Activated CD8-positive, alpha-beta memory T cell treated with anti-CD3 and anti-CD28 coated beads, Interleukin-2, amount 50 U/mL, for 1 hour (primary cell): ENCODE data around the gene CPZ.
"Not testable (repeated sequence)": the region's sequence is repeated elsewhere in the genome, so short reads cannot be mapped to it uniquely, and the experiment has no call there.

Experiments
- DNase-seq: peaks from one replicate; pipeline ENCODE4 v3.0.0-alpha.2; 2020; ENCODE audit errors: extremely low read depth

The CPZ gene

DNA sequence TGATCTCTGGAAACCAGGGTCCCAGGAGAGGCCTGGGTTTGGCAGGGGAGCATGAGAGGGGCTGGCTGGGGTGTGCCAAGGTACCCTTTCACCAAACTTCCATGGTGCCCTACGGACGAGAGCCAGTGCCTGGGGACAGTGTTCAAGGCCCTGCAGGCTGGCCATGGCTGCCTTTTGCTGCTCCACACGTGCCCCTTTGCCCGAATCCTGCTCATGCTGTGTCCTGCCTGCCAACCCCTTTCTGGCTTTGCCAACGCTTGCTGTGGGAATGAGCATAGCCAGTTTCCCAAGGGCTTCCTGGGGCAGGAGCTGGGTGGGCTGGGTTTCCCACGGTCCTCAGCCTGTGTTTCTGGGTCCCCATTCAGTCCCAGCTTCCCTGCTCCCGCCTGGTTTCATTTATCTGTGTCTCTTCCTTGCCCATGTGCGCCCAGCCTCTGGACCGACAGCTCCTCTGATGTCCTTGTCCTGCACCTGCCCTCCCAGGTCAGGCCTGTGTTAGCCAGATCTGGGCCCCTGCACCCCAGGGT, 17.3 kb downstream of the CPZ start:
- DNase-seq, result no peak

DNA sequence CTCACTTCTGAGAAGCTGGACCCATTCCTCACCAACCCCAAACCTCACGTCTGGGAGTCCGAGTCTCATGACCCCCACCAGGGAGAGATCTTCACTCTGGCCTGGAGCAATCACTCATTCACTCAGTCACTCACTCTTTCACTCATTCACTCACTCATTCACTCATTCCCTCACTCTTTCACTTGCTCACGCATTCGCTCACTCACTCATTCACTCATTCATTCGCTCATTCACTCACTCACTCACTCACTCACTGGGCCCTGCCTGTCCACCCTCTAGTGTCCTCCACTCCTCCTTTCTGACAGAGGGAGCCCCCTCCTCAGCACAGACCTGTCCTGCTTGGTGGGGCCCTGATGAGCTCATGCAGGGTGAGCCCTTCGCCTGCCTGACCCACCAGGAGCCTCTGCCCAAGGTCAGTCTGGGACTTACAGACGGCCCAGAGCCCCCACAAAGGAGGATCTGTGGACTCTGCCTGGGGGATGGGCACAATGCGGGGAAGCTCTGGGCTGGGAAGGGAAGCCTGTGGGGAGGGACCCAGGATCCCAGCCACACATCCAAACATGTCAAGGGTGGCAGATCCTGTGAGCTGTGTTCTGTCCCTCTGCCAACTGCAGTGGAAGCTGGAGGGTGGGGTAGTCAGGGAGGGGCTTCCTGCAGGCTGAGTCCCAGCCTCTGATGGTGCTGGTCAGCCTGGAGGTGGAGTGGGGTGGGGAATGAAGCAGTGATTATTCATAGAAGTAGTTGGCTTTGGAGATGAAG, 18.5 kb downstream of the CPZ start:
- no peak for DNase-seq

DNA sequence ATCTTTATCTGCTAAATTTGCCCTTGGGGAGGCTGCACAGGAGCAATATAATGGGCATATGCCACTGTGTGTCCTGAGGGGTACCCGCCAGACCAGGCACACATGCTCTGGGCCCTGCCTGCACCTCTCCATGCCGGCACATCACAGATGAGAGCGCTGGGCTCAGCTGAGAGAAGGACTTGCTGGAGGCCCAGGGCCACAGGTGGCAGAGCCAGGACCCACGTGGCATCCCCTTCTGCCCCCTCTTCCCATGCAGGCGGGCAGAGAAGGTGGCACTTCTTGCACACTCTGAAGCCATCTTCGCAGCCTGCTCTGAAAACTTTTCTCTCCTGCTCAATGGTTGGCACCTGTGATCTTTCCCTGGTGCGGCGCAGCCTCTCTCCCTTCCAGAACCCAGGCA, 20.1 kb downstream of the CPZ start:
- no peak for DNase-seq

- no peak for DNase-seq
Observed at GRCh38 chr4:8613421-8614364, 21.1 kb downstream of the CPZ start.

DNA sequence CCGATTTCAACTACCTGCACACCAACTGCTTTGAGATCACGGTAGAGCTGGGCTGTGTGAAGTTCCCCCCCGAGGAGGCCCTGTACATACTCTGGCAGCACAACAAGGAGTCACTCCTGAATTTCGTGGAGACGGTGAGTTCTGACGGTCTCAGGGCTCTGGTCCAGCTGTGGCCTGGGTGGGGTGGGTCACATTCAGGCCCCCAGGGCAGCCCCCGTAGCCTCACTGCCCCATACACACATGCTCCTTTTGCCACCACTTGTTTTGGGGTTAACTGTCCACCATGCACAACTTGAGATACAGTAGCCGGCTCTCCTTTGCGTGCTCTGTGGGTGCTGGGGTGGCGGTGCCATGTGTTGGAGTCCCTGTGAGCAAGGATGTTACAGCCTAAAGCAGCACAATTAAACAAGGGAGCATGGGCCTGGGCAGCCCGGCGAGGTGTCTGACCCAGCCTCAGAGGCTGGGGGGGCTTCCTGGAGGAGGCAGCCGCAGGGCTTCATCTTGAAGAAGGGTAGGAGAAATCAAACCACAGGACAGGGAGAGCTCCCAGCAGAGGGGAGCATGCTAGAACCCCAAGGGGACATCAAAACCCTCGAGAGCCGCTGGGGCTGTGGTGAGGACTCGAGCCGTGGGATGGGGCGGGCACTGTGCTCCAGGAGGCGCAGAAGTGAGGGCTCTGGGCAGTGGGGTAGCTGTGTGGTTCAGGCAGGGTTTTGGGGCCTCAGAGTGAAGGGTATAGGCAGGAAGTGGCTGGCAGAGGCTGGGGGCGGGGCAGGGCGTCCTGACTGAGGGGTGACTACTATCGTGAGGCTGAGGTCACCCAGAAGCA, 22.0 kb downstream of the CPZ start:
- no peak for DNase-seq

- DNase-seq, result no peak
Observed at GRCh38 chr4:8615366-8615765, 22.8 kb downstream of the CPZ start.

DNA sequence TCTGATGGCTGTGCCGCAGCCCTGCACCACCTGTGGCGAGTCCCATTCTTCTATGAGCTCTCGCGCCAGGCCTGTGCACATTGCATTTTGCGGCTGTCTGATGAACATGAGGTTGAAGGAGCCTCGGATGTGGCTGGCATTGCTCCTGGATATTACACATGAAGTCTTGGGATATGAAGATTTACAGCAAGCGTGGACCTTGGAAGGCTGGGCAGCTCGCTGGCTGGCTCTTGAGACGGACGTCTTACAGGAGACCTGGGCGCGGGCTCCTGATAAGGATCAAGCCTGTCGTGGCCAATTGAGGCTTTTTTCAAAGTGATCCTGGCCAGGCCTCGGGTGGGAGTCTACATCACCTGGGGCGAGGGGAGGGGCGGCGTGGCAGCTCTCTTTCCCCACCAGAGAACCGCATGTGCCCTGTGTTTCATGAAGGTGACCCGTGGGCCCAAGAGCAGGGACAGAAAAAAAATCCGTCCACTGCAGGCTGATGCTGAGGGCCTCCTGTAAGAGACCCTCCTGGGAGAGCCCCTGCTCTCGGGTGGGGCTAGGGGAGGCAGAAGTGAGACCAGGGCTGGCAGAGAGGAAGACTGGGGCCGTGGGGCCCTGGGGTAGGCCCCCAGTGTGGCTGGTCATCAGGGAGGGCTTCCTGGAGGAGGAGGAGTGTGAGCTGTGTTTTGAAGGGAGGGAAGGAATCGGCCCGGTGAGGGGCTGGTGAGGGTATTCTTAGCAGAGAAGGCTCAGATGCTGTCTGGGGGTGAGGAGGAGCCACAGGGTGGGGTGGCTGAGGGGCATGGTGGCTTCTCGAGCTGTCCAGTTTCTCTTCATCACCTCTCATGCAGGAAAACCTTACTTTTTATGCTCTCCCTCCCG, 23.6 kb downstream of the CPZ start:
- no peak for DNase-seq

DNA sequence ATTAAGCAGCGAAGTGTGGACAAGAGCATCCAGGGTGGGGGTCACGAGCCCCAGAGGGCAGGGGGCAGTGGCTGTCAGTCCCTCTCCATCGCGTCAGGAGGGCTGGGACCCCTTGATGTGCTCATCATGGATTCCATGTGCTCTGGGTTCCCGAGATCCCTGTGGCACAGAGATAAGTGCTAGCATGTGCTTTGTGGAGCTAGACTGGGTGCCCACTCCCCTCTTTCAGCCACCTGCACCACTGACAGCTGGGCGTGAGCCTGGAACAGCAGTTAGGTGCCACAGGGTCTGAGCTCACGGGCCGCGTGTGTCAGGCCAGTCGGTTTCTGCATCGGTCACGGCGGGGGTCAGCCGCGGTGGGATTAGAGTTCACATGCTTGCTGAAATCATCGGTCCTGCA, 24.3 kb downstream of the CPZ start:
- no peak for DNase-seq

GRCh38 chr4:8617486-8618040, 25.0 kb downstream of the CPZ start:
- no peak for DNase-seq

DNA sequence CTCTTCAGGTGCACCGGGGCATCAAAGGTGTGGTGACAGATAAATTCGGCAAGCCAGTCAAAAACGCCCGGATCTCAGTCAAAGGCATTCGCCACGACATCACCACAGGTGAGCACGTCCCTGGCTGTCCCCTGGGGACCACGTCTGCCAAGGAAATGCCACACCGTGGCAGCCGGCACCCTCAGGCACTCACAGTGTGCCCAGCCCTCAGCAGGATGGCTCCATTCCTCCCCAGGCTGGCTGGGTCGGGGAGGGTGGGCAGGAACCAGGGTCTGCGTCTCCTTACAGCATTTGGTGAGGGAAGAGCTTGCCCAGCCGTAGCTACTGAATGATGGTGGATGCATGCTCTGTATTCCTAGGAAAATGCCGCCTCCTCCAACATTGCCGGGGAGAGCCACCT, 25.9 kb downstream of the CPZ start:
- DNase-seq, result no peak

DNA sequence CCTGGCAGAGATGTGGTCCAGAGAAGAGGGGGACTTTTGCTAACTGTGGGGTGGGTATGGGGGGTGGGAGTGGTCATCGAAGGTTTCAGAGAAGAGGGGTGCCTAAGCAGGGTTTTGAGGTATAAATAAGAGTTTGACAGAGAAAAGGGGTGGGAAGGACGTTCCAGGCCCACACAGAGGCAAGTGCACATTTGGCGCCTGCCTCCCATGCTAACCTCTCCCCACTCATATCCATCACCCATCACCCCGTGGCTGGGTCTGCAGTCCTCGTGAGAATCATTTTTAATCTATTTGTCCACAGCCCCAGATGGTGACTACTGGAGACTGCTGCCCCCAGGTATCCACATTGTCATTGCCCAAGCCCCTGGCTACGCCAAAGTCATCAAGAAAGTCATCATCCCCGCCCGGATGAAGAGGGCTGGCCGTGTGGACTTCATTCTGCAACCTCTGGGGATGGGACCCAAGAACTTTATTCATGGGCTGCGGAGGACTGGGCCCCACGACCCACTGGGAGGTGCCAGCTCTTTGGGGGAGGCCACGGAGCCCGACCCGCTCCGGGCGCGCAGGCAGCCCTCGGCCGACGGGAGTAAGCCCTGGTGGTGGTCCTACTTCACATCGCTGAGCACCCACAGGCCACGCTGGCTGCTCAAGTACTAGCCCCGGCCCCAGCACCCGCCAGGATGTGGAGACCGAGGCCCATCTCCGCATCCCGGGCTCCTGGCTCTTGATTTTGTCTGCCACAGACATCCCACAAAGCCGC, 26.6 kb downstream of the CPZ start:
- DNase-seq, result no peak

- not testable (repeated sequence) for DNase-seq
Observed at GRCh38 chr4:8621135-8621534, 28.6 kb downstream of the CPZ start.

- DNase-seq, result not testable (repeated sequence)
Observed at GRCh38 chr4:8624601-8625272, 32.2 kb downstream of the CPZ start.

- not testable (repeated sequence) for DNase-seq
Observed at GRCh38 chr4:8630240-8630905, 37.8 kb downstream of the CPZ start.

GRCh38 chr4:8631896-8632295, 39.3 kb downstream of the CPZ start:
- DNase-seq, result not testable (repeated sequence)

DNA sequence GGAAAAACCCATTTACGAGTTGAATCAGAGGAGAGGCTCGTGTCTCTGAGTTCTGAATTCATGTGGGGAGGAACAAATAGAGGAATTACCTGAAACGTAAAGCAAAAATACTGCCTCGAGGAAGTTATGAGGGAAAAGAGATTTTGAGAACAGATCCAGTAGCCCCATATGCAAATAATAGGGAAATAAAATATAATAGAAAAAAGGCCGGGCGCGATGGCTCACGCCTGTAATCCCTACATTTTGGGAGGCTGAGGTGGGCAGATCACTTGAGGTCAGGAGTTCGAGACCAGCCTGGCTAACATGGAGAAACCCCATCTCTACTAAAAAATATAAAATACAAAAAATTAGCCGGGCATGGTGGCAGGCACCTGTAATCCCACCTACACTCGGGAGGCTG, 42.2 kb downstream of the CPZ start:
- not testable (repeated sequence) for DNase-seq

GRCh38 chr4:8635897-8636554, 43.5 kb downstream of the CPZ start:
- not testable (repeated sequence) for DNase-seq

DNA sequence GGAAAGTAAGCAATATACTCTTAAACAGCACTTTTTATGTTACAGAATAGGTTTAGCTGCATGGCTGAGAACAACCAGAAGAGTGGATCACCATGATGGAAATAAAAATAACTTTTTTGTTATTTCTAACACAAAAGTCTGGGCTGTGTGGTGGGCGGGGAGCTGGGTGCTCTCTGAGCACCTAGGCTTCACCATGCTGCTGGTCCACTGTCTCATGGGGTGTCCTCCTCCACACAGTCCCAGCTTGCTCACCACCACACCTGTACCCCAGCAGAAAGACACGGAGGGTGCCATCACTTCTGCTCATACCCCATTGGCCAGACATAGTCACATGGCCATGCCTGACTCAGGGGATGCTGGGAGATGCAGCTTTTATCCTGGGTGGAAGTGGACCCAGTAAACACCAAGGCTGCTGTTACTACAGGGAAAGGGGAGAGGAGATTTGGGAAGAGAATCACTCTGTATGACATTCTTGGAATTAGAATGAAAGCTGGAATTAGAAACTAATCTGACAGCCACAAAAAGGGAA, 45.0 kb downstream of the CPZ start:
- no peak for DNase-seq
